Parathyroid adenoma (tissue), 2 donors: ENCODE results near the gene STK26.

Experiments used
- H2AFZ ChIP-seq: fragments of 300-600 bp; sonication (generic); one replicate; pipeline ENCODE4 v1.7.0; 2017; ENCODE audit warnings: antibody characterized with exemption, mild to moderate bottlenecking
- H3K27ac ChIP-seq: fragments of 300-600 bp; sonication (generic); one replicate; pipeline ENCODE4 v1.7.0; 2017
- H3K27me3 ChIP-seq: fragments of 300-600 bp; sonication (generic); one replicate; pipeline ENCODE4 v1.7.0; 2017; ENCODE audit warnings: low read length; ENCODE audit not compliant: control insufficient read depth, insufficient read depth
- H3K36me3 ChIP-seq: fragments of 300-600 bp; sonication (generic); one replicate; pipeline ENCODE4 v1.7.0; 2017; ENCODE audit warnings: low read length; ENCODE audit not compliant: control insufficient read depth, insufficient read depth
- H3K4me1 ChIP-seq: fragments of 300-600 bp; sonication (generic); one replicate; pipeline ENCODE4 v1.7.0; 2017; ENCODE audit warnings: control low read depth
- H3K4me2 ChIP-seq: fragments of 300-600 bp; sonication (generic); one replicate; pipeline ENCODE4 v1.7.0; 2017; ENCODE audit warnings: low read length
- H3K4me3 ChIP-seq: fragments of 300-600 bp; sonication (generic); one replicate; pipeline ENCODE4 v1.7.0; 2017; ENCODE audit warnings: low read depth, low read length
- H3K79me2 ChIP-seq: fragments of 300-600 bp; sonication (generic); one replicate; pipeline ENCODE4 v1.7.0; 2017; ENCODE audit warnings: control low read depth
- H3K9ac ChIP-seq: fragments of 300-600 bp; sonication (generic); one replicate; pipeline ENCODE4 v1.7.0; 2017; ENCODE audit warnings: mild to moderate bottlenecking
- H3K9me3 ChIP-seq: fragments of 300-600 bp; sonication (generic); one replicate; pipeline ENCODE4 v1.7.0; 2017; ENCODE audit warnings: low read length; ENCODE audit not compliant: control insufficient read depth
- TF ChIP-seq, protein P1 (sequence below): fragments of 300-600 bp; sonication (generic); IDR thresholded peaks from one replicate; pipeline ENCODE4 v1.7.0; 2017; ENCODE audit warnings: antibody characterized with exemption, mild to moderate bottlenecking
- donor health status: primary hyperparathyroidism.

Gene STK26

GRCh38 chrX:132022198-132022966 lies 720 bp upstream of the STK26 start:
- Histone ChIP-seq H3K4me3 (peak overlapping the region; percentile 60), H3K9ac (no peak overlapping the region)

DNA sequence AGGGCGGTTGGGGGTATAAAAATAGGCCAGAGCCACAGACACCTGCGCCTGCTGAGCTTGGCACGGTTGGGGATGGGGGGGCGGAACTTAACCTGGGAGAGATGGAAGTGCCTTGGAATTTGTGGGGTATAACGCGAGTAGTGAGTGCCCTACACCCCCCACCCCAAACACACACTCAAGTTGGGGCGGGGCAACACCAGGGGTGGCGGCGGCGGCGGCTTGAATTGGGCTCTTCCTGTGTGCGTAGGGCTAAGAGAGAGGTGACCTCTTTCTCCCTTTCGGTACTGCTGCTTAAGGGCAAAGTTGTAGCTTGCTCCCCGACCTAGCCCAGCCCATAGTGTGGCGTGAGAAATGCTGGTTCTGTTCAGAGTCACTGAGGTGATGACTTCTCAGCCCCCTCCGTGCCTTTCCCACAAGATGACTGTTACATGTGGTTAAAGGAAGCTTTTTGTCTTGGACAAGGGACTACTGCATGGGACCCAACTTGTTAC lies 839 bp downstream of the STK26 start:
- TF ChIP-seq, protein P1, sequence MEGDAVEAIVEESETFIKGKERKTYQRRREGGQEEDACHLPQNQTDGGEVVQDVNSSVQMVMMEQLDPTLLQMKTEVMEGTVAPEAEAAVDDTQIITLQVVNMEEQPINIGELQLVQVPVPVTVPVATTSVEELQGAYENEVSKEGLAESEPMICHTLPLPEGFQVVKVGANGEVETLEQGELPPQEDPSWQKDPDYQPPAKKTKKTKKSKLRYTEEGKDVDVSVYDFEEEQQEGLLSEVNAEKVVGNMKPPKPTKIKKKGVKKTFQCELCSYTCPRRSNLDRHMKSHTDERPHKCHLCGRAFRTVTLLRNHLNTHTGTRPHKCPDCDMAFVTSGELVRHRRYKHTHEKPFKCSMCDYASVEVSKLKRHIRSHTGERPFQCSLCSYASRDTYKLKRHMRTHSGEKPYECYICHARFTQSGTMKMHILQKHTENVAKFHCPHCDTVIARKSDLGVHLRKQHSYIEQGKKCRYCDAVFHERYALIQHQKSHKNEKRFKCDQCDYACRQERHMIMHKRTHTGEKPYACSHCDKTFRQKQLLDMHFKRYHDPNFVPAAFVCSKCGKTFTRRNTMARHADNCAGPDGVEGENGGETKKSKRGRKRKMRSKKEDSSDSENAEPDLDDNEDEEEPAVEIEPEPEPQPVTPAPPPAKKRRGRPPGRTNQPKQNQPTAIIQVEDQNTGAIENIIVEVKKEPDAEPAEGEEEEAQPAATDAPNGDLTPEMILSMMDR: no peak
- H3K4me3 ChIP-seq: peak overlapping the region; percentile 60
- no peak overlapping the region for H3K9ac ChIP-seq
- peak overlapping the region; percentile 43 for H3K27ac ChIP-seq
- H3K9me3 ChIP-seq: no peaks in the 10 kb centered on the region
- H2AFZ ChIP-seq: peak overlapping the region; percentile 78
- H3K36me3 ChIP-seq: no peaks in the 10 kb centered on the region
- no peaks in the 10 kb centered on the region for H3K27me3 ChIP-seq
- H3K4me1 ChIP-seq: no peaks in the 10 kb centered on the region
- H3K79me2 ChIP-seq: peaks cover 2% of the 10 kb centered on the region
- peak overlapping the region; percentile 70 for H3K4me2 ChIP-seq

More at GRCh38 chrX:132022198-132022966, 720 bp upstream of the STK26 start:
- no peaks in the 10 kb centered on the region for H3K27me3 ChIP-seq
- peak overlapping the region; percentile 43 for H3K27ac ChIP-seq
- no peaks in the 10 kb centered on the region for H3K36me3 ChIP-seq
- H2AFZ ChIP-seq: peak overlapping the region; percentile 78
- no peaks in the 10 kb centered on the region for H3K79me2 ChIP-seq
- TF ChIP-seq, protein P1: no peak
- H3K4me1 ChIP-seq: no peaks in the 10 kb centered on the region
- no peaks in the 10 kb centered on the region for H3K9me3 ChIP-seq
- peak overlapping the region; percentile 70 for H3K4me2 ChIP-seq

GRCh38 chrX:132025041-132025440 lies 1.9 kb downstream of the STK26 start:
- Histone ChIP-seq H3K4me1 (no peaks in the 10 kb centered on the region), H3K36me3 (no peaks in the 10 kb centered on the region), H3K79me2 (peaks cover 2% of the 10 kb centered on the region), H2AFZ (no peak overlapping the region), H3K9me3 (no peaks in the 10 kb centered on the region), H3K4me3 (no peak overlapping the region), H3K4me2 (no peak overlapping the region), H3K27ac (no peak overlapping the region), H3K9ac (no peak overlapping the region), H3K27me3 (no peaks in the 10 kb centered on the region)
- TF ChIP-seq, protein P1: no peak

GRCh38 chrX:132030264-132030663 lies 7.2 kb downstream of the STK26 start:
- Histone ChIP-seq H3K9me3 (no peaks in the 10 kb centered on the region), H3K27me3 (no peaks in the 10 kb centered on the region), H3K4me1 (peaks cover 2% of the 10 kb centered on the region), H3K79me2 (peaks cover 2% of the 10 kb centered on the region), H2AFZ (no peak overlapping the region), H3K36me3 (no peaks in the 10 kb centered on the region), H3K4me3 (no peak overlapping the region), H3K4me2 (no peak overlapping the region), H3K27ac (no peak overlapping the region), H3K9ac (no peak overlapping the region)
- TF ChIP-seq, protein P1: no peak

DNA sequence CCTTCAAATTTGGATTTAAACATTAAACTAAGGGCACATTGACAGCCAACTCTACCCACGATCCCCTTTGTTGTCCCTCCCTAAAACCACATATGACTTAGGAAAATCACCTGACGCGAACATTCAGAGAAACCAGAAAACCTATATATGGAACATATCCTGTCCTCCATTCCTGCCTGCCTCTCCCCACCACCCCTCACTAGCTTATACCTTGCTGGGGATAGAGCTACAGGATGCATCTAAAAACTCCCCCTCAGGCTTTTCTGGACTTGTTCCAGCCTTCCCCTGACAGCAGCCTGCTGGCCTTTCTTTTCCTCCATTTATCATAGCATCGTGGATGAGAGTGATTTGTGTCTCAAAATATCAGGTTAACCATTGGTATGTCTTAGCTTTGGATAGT lies 8.8 kb downstream of the STK26 start:
- Histone ChIP-seq H3K36me3 (no peaks in the 10 kb centered on the region), H3K4me3 (no peak overlapping the region), H3K9me3 (no peaks in the 10 kb centered on the region), H3K79me2 (peaks cover 2% of the 10 kb centered on the region), H3K27me3 (no peaks in the 10 kb centered on the region), H3K27ac (no peak overlapping the region), H3K4me1 (peaks cover 2% of the 10 kb centered on the region), H2AFZ (no peak overlapping the region), H3K4me2 (no peak overlapping the region), H3K9ac (no peak overlapping the region)
- TF ChIP-seq, protein P1: no peak
